Endothelial cell of hepatic sinusoid (primary cell): Measurements from ENCODE around the gene PIK3R5.

Experiments
- in situ Hi-C: cut with HindIII; loops from 2 replicates; pipeline ENCODE4 v1.10.0; 2017; ENCODE audit warnings: low sequenced_read_pairs

PIK3R5 gene

GRCh38 chr17:8955021-8955959, 10.2 kb downstream of the PIK3R5 start:
- in situ Hi-C loops: loop anchor here (10.0 kb wide), 1 partner anchor 60 kb away; no protein-coding TSS in a partner anchor

GRCh38 chr17:8954339-8954738, 11.2 kb downstream of the PIK3R5 start:
- in situ Hi-C loops: loop anchor here (10.0 kb wide), 1 partner anchor 60 kb away; no protein-coding TSS in a partner anchor

GRCh38 chr17:8953156-8953885, 12.2 kb downstream of the PIK3R5 start:
- in situ Hi-C loops: loop anchor here (10.0 kb wide), 1 partner anchor 61 kb away; no protein-coding TSS in a partner anchor

- in situ Hi-C loops: loop anchor here (10.0 kb wide), 1 partner anchor 63 kb away; no protein-coding TSS in a partner anchor
Measured at GRCh38 chr17:8952191-8952590, 13.3 kb downstream of the PIK3R5 start.

- in situ Hi-C loops: loop anchor here (10.0 kb wide), 1 partner anchor 64 kb away; no protein-coding TSS in a partner anchor
Measured at GRCh38 chr17:8951206-8951605, 14.3 kb downstream of the PIK3R5 start.

GRCh38 chr17:8949061-8949661, 16.3 kb downstream of the PIK3R5 start:
- in situ Hi-C loops: loop anchor here (25.0 kb wide), 1 partner anchor 187 kb away; the partner anchor contains the start of gene SPDYE4

- in situ Hi-C loops: loop anchor here (25.0 kb wide), 1 partner anchor 186 kb away; the partner anchor contains the start of gene SPDYE4
Measured at GRCh38 chr17:8948462-8948861, 17.0 kb downstream of the PIK3R5 start.

GRCh38 chr17:8947201-8947600, 18.3 kb downstream of the PIK3R5 start:
- in situ Hi-C loops: loop anchor here (25.0 kb wide), 1 partner anchor 185 kb away; the partner anchor contains the start of gene SPDYE4

GRCh38 chr17:8946476-8946875, 19.0 kb downstream of the PIK3R5 start:
- in situ Hi-C loops: loop anchor here (25.0 kb wide), 1 partner anchor 184 kb away; the partner anchor contains the start of gene SPDYE4

- in situ Hi-C loops: loop anchor here (25.0 kb wide), 1 partner anchor 184 kb away; the partner anchor contains the start of gene SPDYE4
Measured at GRCh38 chr17:8946071-8946470, 19.4 kb downstream of the PIK3R5 start.

GRCh38 chr17:8944748-8945147, 20.8 kb downstream of the PIK3R5 start:
- in situ Hi-C loops: loop anchor here (25.0 kb wide), 1 partner anchor 182 kb away; the partner anchor contains the start of gene SPDYE4

- in situ Hi-C loops: loop anchor here (25.0 kb wide), 1 partner anchor 182 kb away; the partner anchor contains the start of gene SPDYE4
Measured at GRCh38 chr17:8944083-8944482, 21.4 kb downstream of the PIK3R5 start.

- in situ Hi-C loops: loop anchor here (25.0 kb wide), 1 partner anchor 180 kb away; the partner anchor contains the start of gene SPDYE4
Measured at GRCh38 chr17:8941980-8942622, 23.4 kb downstream of the PIK3R5 start.

- in situ Hi-C loops: loop anchor here (25.0 kb wide), 1 partner anchor 179 kb away; the partner anchor contains the start of gene SPDYE4
Measured at GRCh38 chr17:8941520-8941919, 24.0 kb downstream of the PIK3R5 start.

GRCh38 chr17:8940866-8941471, 24.5 kb downstream of the PIK3R5 start:
- in situ Hi-C loops: loop anchor here (25.0 kb wide), 1 partner anchor 179 kb away; the partner anchor contains the start of gene SPDYE4

- in situ Hi-C loops: loop anchor here (25.0 kb wide), 1 partner anchor 177 kb away; the partner anchor contains the start of gene SPDYE4
Measured at GRCh38 chr17:8939496-8940334, 25.8 kb downstream of the PIK3R5 start.

GRCh38 chr17:8938933-8939332, 26.6 kb downstream of the PIK3R5 start:
- in situ Hi-C loops: loop anchor here (25.0 kb wide), 1 partner anchor 177 kb away; the partner anchor contains the start of gene SPDYE4

- in situ Hi-C loops: loop anchor here (25.0 kb wide), 1 partner anchor 173 kb away; the partner anchor contains the start of gene SPDYE4
Measured at GRCh38 chr17:8935191-8935590, 30.3 kb downstream of the PIK3R5 start.
